Adrenal gland (tissue), 5 donors: Measurements from ENCODE around the gene PARVB.

Experiments
- POLR2A ChIP-seq, 2 donors: fragments of 450-650 bp; IDR thresholded peaks; one replicate each; pipeline ENCODE4 v1.6.1; 2017; ENCODE audit warnings: antibody characterized with exemption in 2 of 2, mild to moderate bottlenecking in 2 of 2, moderate library complexity in 1 of 2
- TF ChIP-seq, protein P1 (sequence below), 6 experiments: fragments of 450-650 bp in 4 of 6; fragments of 200-600 bp in 2 of 6; sonication (generic) in 1 of 6; IDR thresholded peaks; 1 replicate in 5 of 6; 2 replicates in 1 of 6; pipeline versions ENCODE4 v1.5.1 to v1.8.0; 2016 to 2021; ENCODE audit warnings: antibody characterized with exemption in 6 of 6, mild to moderate bottlenecking in 2 of 6, moderate library complexity in 1 of 6
- donor health status: DM: no; HTN: no; CAD: no.

DNA sequence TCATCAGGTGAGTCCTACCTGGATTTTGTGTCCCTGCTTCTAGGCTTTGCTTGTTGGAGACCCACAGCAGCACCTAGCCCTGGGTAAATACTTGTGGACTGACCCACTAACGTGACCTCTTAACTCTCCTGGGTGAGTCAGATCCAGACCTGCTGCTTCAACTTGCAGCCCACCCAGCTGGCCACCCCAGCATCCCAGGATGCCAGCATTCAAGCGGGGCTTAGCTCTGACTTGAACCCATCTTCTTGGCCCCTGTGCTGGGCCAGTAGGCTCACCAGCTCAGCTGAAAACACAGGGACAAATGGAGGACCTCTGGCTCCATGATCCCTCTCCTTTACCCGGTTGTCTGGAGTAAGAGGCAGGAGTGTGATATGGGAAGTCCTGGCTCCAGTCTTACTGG is 190.1 kb downstream of the PARVB start:
- TF ChIP-seq, protein P1, sequence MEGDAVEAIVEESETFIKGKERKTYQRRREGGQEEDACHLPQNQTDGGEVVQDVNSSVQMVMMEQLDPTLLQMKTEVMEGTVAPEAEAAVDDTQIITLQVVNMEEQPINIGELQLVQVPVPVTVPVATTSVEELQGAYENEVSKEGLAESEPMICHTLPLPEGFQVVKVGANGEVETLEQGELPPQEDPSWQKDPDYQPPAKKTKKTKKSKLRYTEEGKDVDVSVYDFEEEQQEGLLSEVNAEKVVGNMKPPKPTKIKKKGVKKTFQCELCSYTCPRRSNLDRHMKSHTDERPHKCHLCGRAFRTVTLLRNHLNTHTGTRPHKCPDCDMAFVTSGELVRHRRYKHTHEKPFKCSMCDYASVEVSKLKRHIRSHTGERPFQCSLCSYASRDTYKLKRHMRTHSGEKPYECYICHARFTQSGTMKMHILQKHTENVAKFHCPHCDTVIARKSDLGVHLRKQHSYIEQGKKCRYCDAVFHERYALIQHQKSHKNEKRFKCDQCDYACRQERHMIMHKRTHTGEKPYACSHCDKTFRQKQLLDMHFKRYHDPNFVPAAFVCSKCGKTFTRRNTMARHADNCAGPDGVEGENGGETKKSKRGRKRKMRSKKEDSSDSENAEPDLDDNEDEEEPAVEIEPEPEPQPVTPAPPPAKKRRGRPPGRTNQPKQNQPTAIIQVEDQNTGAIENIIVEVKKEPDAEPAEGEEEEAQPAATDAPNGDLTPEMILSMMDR (IDR thresholded peaks at IDR 0.05) = no peak
- no peak for TF ChIP-seq POLR2A (IDR thresholded peaks at IDR 0.05)
